DMS153 (cell line): ENCODE results near the gene KBTBD8.

Experiments used
- DNase-seq: peaks from one replicate; lab custom pipeline; 2025; lab: John Stamatoyannopoulos, UW

The KBTBD8 gene

DNA sequence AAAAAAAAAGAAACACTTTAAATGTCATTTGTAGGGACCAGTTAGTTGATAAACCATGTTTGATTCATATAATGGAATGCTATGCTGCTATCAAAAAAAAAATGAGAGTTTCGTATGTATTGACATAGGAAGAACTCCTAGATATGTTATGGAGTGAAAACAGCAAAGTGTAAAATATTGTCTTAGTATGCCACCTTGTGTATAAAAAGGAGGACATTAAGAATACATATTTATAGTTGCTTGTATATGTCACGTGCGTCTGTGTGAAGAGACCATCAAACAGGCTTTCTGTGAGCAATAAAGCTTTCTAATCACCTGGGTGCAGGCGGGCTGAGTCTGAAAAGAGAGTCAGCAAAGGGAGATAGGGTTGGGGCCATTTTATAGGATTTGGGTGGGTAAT, 39.5 kb downstream of the KBTBD8 start:
- no peak for DNase-seq

DNA sequence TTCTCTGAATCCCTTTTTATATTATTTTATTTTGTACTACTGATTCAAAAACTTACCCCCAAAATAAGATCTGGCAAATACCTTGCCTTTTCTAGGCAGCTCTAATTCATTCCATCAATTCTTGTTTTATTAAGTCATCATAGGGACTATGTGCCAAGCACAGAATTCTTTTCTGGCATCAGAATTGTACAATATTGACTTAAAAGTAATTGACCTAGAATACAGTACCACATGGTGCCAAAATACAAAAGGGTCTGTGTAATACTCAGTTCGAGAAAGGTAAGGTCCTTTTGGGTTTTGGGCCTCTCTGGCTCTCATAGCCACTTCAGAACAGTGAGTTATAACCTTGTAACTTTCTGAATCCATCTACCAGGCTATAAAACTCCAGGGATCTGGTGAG, 46.2 kb downstream of the KBTBD8 start:
- no peak for DNase-seq

DNA sequence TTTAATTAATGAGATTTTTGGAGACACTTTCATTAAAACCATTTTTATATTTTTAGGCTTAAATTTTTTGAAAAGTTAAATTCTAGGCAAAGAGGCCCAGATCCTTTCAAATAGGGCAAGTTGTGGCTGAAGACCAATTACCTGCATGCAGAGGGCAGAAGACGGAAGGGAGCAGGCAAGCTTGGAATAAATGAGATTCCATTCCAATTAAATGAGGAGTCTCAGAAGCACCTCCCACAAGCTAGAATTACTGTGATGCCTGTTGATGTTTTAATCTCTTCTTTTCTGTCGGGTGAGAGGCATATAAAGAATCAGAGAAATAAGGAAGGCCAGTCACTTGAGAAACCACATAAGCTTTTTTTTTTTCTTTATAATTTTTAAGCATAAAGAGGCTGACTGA, 46.8 kb downstream of the KBTBD8 start:
- DNase-seq, result no peak

DNA sequence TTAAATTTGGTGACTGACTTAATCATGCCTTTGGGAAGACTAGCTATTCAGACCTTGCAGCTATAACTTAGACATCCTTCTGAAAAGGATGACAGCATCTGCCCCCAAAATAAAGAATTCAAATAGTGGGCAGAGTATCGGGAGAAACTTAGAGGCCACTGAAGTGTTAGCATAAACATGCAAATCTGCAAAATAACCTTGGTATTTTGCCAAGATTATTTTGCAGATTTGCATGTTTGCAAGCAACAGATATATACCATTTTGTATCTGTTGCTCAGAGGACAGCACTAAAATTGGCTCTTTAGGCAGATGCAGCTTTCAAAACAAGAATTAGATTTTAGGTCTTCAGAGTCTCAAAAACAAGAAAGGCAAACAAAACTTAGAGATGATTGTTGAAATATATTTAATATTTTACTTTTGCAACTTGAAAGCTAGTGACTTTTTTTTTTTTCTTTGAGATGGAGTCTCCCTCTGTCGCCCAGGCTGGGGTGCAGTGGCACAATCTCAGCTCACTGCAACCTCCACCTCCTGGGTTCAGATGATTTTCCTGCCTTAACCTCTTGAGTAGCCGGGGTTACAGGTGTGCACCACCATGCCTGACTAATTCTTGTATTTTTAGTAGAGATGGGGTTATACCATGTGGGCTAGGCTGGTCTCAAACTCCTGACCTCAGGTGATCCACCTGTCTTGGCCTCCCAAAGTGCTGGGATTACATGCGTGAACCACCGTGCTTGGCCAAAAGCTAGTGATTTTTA, 47.8 kb downstream of the KBTBD8 start:
- DNase-seq, result no peak

DNA sequence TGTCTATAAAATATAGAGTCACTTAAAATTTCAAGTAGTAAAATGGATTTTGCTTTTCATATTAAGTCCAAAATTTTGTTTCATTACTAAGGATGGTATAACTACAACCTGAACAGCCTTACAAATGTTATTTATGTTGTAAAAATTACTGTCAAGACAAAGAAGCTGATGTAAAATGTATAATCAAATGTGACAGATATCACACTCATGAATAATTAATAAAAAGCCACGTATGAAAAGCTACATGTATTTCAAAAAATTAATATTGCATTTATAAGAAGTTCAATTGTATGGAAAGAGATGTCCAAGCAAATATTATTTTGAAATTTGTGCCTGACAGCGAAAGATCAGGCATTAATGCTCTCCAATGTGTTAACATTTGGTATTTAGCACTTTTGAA, 48.9 kb downstream of the KBTBD8 start:
- no peak for DNase-seq

DNA sequence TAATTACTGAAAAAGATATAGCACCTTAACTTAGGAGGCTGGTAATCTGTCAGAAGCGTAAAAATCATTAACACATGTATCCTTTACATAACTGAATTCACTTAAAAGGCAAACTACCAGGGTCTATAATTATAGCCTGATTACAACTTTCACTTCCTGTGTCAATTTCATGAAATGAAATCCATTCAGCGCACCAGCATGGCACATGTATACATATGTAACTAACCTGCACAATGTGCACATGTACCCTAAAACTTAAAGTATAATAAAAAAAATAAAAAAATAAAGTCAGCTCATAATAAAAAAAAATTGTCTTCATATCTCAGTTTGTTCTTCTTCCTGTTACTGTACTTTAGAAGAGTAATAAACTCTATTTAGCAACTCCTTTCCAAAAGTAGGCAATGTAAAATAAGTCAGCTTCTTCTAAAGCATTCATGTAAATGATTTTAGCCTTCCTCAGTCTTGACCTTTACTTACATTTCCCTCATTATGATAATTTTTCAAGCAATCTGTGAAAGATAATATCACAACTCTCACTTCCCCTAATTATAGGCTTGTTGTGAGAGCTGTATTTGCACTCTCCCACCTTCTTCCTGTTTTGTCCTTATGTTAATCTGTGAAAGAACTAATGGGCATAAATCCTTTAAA, 50.1 kb downstream of the KBTBD8 start:
- no peak for DNase-seq

DNA sequence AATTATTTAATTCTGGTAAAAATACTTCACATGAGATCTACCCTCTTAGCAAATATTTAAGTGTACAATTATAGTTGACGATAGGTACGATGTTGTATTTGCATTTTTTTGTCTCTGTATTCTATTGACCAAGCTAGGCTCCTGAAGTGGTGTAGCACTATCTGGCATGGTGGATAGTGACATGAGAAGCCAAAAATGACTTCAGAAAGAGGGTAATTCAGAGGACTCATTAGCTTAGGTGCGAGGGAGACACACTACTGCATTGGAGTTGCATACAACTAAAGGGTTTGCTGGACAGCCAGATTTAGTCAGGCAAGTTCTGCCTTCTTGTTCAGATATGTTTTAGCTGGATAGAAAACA, 50.6 kb downstream of the KBTBD8 start:
- DNase-seq, result no peak

DNA sequence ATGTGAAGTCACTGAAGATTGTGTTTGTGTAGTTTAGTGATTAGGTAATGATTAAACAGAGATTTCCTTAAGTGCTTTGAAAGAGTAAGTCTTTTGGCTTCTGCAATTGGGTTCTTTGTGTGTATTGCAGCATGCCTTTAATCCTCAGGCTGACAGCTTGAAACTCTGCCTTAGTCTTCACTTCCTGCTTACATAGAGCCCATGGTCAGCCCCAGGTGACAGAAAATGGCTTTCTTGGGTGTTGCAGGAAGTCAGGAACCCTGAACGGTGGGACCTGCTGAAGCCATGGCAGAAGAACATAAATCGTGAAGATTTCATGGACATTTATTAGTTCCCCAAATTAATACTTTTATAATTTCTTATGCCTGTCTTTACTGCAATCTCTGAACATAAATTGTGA, 61.3 kb downstream of the KBTBD8 start:
- DNase-seq, result no peak
